ENCODE results near the gene IRGQ. TPM values are rescaled to one million over a fixed set of nuclear protein-coding genes. Genes with fewer than 3 reads are reported as not detected.
"Not testable (repeated sequence)": the region's sequence is repeated elsewhere in the genome, so short reads cannot be mapped to it uniquely, and the experiment has no call there.

IRGQ gene
- total RNA-seq, 1 donor from 2014 or later = 58.3 TPM

- DNase-seq (ENCODE audit: extremely low read depth, low read depth, low spot score) = not testable (repeated sequence)
These were observed 48.0 kb downstream of the IRGQ start for GRCh38 chr19:43547926-43548325.

GRCh38 chr19:43546581-43546980 lies 49.4 kb downstream of the IRGQ start:
- no peak for DNase-seq (ENCODE audit: extremely low read depth, low read depth, low spot score)

GRCh38 chr19:43545981-43546380 lies 50.0 kb downstream of the IRGQ start:
- no peak for DNase-seq (ENCODE audit: extremely low read depth, low read depth, low spot score)

- no peak for DNase-seq (ENCODE audit: extremely low read depth, low read depth, low spot score)
These were observed 50.7 kb downstream of the IRGQ start for GRCh38 chr19:43545276-43545675.

- DNase-seq (ENCODE audit: extremely low read depth, low read depth, low spot score) = no peak
These were observed 51.9 kb downstream of the IRGQ start for GRCh38 chr19:43544077-43544476.

- no peak for DNase-seq (ENCODE audit: extremely low read depth, low read depth, low spot score)
These were observed 53.8 kb downstream of the IRGQ start for GRCh38 chr19:43541920-43542650.

GRCh38 chr19:43540381-43540780 lies 55.6 kb downstream of the IRGQ start:
- no peak for DNase-seq (ENCODE audit: extremely low read depth, low read depth, low spot score)

- no peak for DNase-seq (ENCODE audit: extremely low read depth, low read depth, low spot score)
These were observed 57.0 kb downstream of the IRGQ start for GRCh38 chr19:43538922-43539321.

GRCh38 chr19:43534816-43535761 lies 60.8 kb downstream of the IRGQ start:
- DNase-seq (ENCODE audit: extremely low read depth, low read depth, low spot score) = no peak

Other genes starting within 250 kb of the IRGQ start
- gene CD177, start 242.4 kb downstream of the IRGQ start, total RNA-seq = 0.06 and 1.0 TPM in 2 replicates
- gene TEX101, start 181.2 kb downstream of the IRGQ start, total RNA-seq = not detected in 2 replicates
- gene LYPD3, start 130.5 kb downstream of the IRGQ start, total RNA-seq = not detected in 2 replicates
- gene PHLDB3, start 91.4 kb downstream of the IRGQ start, total RNA-seq = 8.2 and 9.6 TPM in 2 replicates
- gene ETHE1, start 68.9 kb downstream of the IRGQ start, total RNA-seq = 44.6 and 76.0 TPM in 2 replicates
- gene ZNF575, start 62.9 kb downstream of the IRGQ start, total RNA-seq = not detected in 2 replicates
- gene XRCC1, start 20.6 kb downstream of the IRGQ start, total RNA-seq = 28.5 and 34.3 TPM in 2 replicates
- 2.5 TPM in 1 of 2 replicates, not detected in the other for gene PINLYP, start 20.3 kb downstream of the IRGQ start, total RNA-seq
- gene ZNF576, start 461 bp upstream of the IRGQ start, total RNA-seq = 8.6 and 11.2 TPM in 2 replicates
- 0.29 TPM in 1 of 2 replicates, not detected in the other for gene SRRM5, start 16.0 kb upstream of the IRGQ start, total RNA-seq
- 62.6 and 72.5 TPM in 2 replicates for gene ZNF428, start 23.5 kb upstream of the IRGQ start, total RNA-seq
- 5.7 and 8.3 TPM in 2 replicates for gene CADM4, start 43.7 kb upstream of the IRGQ start, total RNA-seq
- 99.7 and 140 TPM in 2 replicates for gene PLAUR, start 74.0 kb upstream of the IRGQ start, total RNA-seq
- gene IRGC, start 119.9 kb upstream of the IRGQ start, total RNA-seq = not detected in 2 replicates
- gene SMG9, start 158.8 kb upstream of the IRGQ start, total RNA-seq = 21.3 and 24.5 TPM in 2 replicates
- gene KCNN4, start 184.8 kb upstream of the IRGQ start, total RNA-seq = 0.10 and 0.23 TPM in 2 replicates
- gene LYPD5, start 206.3 kb upstream of the IRGQ start, total RNA-seq = 0.93 and 2.7 TPM in 2 replicates
- gene ZNF283, start 231.2 kb upstream of the IRGQ start, total RNA-seq = 3.5 and 6.3 TPM in 2 replicates